Muscle of arm (tissue), 12 donors: ENCODE results near the gene BFSP1. TPM values are rescaled to one million over a fixed set of nuclear protein-coding genes. Genes with fewer than 3 reads are reported as not detected.

Source experiments
- DNase-seq: peaks from one replicate; pipeline ENCODE4 v3.0.0-alpha.2; 2013
- polyA plus RNA-seq, 12 donors: library from polyadenylated mRNA; unstranded; fragments of 120-200 nt; gene quantifications; one replicate each; pipeline ENCODE4 v1.2.1, GENCODE V29; 2013; ENCODE audit not compliant: insufficient read length in 12 of 12

BFSP1 gene
- polyA plus RNA-seq, 12 donors, result 1.9 to 4.0 (median 2.8) TPM; not detected in 2

- DNase-seq, result no peak
These were observed 32.1 kb downstream of the BFSP1 start for GRCh38 chr20:17499041-17499440.

- no peak for DNase-seq
These were observed 32.5 kb downstream of the BFSP1 start for GRCh38 chr20:17498641-17499040.

GRCh38 chr20:17497821-17498580 is 33.2 kb downstream of the BFSP1 start:
- DNase-seq, result no peak

GRCh38 chr20:17495826-17496225 is 35.4 kb downstream of the BFSP1 start:
- DNase-seq, result no peak

GRCh38 chr20:17494201-17494600 is 37.0 kb downstream of the BFSP1 start:
- DNase-seq, result no peak

- no peak for DNase-seq
These were observed 38.0 kb downstream of the BFSP1 start for GRCh38 chr20:17493173-17493572.

DNA sequence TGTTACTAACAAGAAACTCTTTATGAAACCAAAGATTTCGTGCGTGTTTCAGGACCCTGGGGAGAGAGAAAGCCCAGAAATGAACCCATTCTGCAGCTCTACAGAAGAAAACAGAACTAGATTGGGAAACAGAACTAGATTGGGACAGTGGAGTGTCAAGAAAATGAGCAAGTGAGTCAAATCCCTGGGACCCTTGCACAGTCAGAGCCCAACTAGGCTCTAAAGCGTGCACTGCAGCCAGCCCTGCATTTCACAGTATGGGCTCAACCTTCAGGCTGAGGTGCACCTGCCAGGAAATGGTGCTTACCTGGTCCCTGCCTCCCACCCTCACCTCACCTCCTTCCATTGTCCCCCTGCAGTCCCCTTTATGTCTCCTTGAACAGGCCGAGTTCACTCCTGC is 39.7 kb downstream of the BFSP1 start:
- DNase-seq, result no peak

- DNase-seq, result no peak
These were observed 40.1 kb downstream of the BFSP1 start for GRCh38 chr20:17491041-17491440.

GRCh38 chr20:17490501-17490900 is 40.7 kb downstream of the BFSP1 start:
- no peak for DNase-seq

GRCh38 chr20:17488916-17489600 is 42.1 kb downstream of the BFSP1 start:
- no peak for DNase-seq

DNA sequence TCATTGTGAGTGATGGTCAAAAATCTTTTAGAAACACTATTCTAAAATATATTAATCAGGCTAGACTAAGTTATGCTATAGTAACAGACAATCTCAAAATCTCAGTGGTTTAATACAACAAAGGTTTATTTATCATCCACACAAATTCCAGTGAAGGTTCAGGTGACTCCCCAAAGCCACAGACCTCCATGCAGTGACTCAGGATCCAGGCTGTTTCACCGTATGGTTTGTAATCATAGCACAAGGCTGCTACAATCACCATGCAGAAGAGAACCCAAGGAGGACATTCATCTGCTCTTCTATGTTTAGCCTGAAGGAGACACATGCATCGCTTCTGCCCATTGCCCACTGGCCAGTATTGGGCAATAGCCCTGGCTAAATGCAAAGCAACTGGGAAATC is 46.2 kb downstream of the BFSP1 start:
- DNase-seq, result no peak

GRCh38 chr20:17482536-17482935 is 48.6 kb downstream of the BFSP1 start:
- DNase-seq, result no peak

DNA sequence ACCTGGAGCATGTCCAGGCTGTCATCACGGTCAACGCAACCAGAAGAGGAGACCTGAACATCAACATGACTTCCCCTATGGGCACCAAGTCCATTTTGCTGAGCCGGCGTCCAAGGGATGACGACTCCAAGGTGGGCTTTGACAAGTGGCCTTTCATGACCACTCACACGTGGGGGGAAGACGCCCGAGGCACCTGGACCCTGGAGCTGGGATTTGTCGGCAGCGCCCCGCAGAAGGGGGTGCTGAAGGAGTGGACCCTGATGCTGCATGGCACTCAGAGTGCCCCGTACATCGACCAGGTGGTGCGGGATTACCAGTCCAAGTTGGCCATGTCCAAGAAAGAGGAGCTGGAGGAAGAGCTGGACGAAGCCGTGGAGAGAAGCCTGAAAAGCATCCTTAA is 49.5 kb downstream of the BFSP1 start:
- no peak for DNase-seq

GRCh38 chr20:17480696-17481095 is 50.5 kb downstream of the BFSP1 start:
- DNase-seq, result no peak

GRCh38 chr20:17479063-17479657 is 52.0 kb downstream of the BFSP1 start:
- no peak for DNase-seq

DNA sequence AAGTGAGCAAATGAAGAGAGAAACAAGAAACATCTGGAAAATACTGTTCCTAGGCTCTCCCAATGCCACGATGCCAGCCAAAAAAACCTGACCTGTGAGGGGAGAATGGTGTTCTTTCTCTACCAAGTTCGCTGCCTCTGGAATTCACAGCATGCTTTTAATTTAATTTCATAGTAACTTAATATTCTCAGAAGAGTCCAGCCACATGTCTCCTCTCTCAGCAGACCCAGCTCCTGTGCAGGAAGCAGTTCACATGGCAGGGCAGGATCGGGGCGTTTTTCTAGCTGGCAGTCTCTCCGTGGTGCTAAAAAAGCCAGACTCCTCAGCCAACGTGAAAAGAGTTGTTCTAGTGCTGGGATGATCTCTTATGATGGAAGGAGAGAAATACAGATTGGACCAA is 57.5 kb downstream of the BFSP1 start:
- DNase-seq, result no peak

- no peak for DNase-seq
These were observed 59.5 kb downstream of the BFSP1 start for GRCh38 chr20:17471606-17472187.

DNA sequence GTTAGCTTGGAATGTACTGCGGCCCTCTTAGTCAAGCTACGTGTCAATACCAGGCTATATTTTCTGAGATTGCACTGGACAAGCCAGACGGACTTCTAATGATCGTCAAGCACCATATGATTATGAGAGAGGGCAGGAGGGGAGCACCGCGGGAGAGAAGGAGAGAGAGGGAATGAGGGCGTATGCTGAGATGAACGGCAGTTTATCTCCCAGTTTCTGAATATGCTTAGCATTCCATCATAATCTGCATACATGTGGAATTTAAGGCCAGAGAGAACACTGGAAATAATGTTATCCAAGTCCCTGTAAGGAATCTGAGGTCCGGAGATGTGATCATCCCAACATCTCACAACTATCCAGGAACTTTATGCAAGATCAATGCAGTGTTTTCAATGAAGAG is 60.2 kb downstream of the BFSP1 start:
- no peak for DNase-seq

DNA sequence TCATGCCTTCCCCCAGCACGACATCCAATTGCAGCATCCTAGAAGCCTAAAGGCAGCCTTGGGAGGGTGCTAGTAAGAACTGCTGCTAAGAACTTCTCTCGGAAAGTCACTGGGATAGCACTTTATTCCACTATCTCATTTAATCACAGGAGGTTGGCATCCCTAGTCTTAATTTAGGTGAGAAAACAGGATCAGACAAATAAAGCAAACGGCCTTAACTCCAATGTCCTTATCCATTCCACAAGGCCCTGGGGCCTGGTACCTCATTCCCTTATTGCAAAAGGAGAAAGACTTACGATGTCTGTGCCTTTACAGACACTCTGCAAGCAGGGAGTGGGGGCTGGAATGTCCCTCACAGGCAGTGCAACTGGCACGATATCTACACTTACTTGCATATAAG is 60.7 kb downstream of the BFSP1 start:
- DNase-seq, result no peak

DNA sequence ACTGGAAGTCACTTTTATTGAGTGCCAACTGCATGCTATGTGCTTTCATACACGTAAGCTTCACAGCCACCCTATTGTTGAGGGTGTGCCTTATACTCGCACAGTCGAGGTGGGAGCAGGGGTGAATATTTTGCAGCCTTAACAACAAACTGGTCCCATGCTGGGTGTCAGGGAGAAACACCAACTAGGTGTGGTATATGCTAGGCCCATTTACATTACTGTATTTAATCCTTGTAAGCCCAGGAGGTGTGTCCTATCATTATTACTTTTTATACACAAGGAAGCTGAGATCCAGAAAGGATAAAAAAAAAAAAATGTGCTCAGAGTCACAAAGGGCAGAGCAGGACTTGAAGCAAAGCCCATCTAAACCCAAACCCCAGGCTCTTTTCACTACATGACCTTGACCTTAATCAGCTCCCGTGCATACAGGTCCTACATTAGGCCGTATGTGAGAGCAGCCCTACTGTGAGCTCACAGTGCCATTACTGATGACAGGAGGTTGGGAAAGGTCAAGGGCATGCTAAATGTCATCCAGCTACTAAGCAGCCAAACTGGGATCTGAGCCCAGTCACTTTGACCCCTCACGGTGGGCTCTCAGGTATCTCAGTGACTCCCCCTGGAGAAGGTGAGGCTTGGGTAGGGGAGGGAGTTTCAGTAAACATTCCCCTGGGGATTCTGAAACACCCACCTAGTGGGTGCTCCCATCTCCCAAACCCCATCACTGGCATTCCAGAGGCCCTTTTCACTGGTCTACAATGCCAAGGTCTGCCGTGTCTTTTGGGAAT is 61.7 kb downstream of the BFSP1 start:
- DNase-seq, result no peak

GRCh38 chr20:17468073-17468840 is 62.9 kb downstream of the BFSP1 start:
- DNase-seq, result no peak
